WI38 (cell line): ENCODE results near the gene GSE1.
A peak's percentile ranks its signal among the peaks of the same experiment; 100 is the strongest.

ENCODE experiments used
- H3K4me3 ChIP-seq: 2 replicates; pipeline ENCODE4 v1.5.1; 2011; ENCODE audit warnings: low read depth, mild to moderate bottlenecking, control low read depth, low read length
- TF ChIP-seq, protein P1 (sequence below): IDR thresholded peaks from 2 replicates; pipeline ENCODE4 v1.5.1; 2012; ENCODE audit warnings: low read depth, mild to moderate bottlenecking, control low read depth, low read length

Gene GSE1

DNA sequence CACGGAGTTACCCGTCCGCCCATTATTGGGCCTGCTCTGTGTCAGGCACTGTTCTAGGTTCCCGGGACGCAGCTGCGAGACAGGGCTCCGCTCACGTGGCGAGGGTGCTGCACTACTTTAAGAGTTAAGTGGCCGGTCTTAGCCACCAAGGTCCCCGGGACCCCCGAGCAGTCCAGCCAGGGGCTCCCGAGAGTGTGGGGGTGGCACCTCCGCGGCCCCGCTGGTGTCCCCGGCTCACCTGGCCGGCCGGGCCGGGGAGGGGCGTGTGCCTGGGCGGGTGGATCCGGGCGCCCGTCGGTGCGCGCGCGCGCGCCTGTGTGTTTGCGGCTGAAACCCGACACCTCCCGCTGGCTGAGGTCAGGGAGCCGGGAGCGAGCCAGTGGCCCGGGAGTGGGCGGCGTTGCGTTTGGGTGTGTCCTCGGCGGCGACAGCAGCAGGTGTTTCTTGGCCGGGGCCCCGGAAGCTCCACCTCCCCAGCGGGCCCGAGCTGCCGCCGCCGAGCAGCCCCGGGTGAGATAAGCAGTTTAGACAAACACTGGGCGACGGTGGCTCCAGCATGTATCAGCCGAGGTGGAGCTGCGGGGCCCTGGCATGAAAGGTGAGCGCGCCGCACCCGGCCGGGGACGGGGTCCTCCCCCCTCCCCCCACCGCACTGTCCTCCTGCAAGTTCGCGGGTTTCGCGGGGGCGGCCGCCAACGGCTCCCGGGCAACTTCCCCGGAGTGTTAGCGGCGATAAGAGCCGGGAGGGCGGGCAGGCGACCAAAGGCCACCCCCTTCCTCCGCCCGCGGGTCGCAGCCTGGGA is at the start of gene GSE1:
TSS of gene GSE1 (plus strand) at position 522 of the 803 bp plus-strand sequence. CDS start at position 592, 70 bp downstream.
- H3K4me3 ChIP-seq: peak within 1 kb of the TSS; percentile 63
- TF ChIP-seq, protein P1, sequence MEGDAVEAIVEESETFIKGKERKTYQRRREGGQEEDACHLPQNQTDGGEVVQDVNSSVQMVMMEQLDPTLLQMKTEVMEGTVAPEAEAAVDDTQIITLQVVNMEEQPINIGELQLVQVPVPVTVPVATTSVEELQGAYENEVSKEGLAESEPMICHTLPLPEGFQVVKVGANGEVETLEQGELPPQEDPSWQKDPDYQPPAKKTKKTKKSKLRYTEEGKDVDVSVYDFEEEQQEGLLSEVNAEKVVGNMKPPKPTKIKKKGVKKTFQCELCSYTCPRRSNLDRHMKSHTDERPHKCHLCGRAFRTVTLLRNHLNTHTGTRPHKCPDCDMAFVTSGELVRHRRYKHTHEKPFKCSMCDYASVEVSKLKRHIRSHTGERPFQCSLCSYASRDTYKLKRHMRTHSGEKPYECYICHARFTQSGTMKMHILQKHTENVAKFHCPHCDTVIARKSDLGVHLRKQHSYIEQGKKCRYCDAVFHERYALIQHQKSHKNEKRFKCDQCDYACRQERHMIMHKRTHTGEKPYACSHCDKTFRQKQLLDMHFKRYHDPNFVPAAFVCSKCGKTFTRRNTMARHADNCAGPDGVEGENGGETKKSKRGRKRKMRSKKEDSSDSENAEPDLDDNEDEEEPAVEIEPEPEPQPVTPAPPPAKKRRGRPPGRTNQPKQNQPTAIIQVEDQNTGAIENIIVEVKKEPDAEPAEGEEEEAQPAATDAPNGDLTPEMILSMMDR: no peak

DNA sequence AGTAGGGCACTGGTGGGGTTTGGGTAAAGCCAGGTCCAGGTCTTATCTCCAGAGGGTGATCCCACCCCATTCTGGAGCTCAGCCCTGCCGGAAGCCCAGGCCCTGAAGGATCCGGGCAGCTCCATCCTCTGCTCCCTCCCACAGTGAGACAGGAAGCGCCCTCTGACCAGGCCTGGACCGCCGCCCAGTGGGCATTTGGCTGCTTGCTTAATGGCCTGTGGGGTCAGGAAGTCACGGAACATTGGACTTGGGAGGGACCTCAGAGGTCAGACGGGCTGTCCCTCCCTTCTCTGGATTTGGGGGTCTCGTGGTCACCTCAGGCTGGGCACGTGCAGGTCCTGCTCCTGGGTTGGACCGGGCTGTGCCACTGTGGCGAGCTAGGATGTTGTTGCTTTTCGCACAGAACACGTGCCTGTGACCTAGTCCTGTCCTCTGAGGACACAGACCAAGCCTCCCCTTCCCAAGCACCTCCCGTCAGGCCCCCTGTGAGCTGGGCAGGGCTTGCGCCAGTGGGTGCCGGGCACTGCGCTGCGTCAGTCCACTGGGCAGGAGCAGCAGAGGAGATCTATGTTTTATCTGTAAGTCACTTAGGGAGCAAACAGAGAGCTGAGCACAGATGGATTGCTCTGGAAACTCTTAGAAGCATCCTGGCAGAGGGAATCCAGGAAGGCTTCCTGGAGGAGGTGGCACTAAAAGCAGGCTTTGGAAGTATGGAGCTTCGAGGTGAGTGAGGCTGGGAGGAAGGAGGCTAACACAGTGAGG is 49.4 kb upstream of the GSE1 start:
- TF ChIP-seq, protein P1: peak; percentile 16; the same call in 1 of the 2 replicates
- H3K4me3 ChIP-seq: no peak overlapping the region

DNA sequence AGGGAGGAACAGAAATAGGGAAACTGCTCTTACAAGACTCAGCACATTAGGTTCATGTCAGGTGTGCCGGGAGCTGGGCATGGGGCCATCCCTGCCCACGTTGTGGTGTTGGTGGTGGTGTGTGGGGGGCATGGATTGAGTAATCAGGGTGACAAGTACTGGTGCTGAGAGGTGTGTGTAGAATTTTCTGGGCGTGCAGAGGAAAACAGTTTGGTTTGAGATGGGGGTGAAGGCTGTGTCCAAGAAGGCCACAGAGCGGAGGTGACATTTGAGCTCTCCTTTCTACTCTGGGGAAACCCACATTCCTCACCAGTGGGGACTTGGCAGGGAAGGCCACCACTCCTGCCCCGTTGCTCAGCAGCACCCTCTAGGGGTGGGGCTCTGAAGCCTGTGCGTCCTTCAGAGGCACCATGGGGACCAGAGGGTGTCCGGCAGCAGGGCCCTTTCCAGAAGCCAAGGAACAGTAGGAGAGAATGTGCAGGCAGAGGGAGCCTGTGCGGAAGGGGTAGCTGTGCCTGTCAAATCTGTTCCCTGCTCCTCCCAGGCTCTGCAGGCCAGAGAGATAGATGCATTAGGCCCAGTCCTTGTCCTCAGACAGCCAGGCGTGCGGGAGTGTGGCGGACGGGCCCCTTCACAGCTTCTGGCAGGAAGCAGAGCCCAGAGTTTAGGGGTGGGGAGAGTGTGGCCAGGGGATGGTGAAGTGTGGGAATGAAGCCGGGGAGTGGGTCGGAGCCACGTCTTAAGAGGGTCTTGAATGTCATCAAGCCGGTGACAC is 48.7 kb upstream of the GSE1 start:
- TF ChIP-seq, protein P1: peak; percentile 62

DNA sequence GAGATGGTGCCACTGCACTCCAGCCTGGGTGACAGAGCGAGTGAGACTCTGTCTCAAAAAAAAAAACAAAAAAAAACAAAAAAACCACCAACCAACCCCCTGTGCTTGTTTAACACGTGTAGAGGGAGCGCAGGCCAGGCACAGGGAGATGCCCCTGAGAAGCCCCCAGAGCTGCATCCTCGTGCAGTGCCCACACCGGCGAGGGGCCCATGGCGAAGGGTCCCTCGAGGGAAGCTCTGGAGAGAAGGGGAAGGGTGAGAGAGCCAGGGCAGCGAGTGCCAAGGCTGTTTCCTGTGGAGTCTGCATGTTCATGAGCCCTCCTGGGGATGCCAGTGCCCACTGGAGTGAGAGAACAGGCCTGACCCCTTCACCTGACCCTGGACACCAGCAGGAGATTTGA is 47.8 kb upstream of the GSE1 start:
- TF ChIP-seq, protein P1: no peak
- no peak overlapping the region for H3K4me3 ChIP-seq

More for the DNA sequence above, 48.7 kb upstream of the GSE1 start:
- H3K4me3 ChIP-seq: no peak overlapping the region

DNA sequence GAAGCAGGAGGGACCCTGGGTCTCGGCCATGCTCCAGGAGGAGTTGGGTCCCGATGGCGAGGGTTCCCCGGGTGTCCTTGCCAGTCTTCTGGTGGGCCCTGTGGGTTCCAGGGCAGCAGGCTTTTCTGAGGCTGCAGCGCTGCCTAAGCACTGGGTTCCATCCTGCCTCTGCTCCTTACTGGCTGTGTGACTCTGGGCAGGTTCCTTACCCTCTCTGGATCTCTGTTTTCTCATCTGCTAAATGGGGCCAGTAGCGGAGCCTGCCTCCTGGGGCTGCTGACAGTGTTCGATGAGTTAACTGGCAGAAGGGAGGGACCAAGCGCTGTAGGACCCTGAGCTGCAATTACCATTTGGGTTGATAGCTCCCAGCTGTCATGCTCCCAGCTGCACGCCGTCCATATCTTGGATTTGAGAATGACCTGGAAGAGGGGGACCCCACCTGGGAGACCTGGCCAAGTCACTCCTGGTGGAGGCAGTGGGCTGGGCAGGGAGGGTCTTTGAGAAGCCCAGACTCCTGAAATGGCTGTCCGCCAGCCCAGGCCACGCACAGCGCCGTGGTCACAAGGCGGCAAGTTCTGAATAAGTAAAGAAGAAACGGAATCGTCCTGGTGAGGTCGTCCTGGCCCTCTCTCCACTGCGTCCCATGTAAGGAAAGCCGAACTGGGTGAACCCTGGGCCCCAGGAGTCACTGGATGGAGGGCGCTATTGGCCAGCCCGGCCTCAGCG is 47.2 kb upstream of the GSE1 start:
- TF ChIP-seq, protein P1: no peak
- H3K4me3 ChIP-seq: no peak overlapping the region

DNA sequence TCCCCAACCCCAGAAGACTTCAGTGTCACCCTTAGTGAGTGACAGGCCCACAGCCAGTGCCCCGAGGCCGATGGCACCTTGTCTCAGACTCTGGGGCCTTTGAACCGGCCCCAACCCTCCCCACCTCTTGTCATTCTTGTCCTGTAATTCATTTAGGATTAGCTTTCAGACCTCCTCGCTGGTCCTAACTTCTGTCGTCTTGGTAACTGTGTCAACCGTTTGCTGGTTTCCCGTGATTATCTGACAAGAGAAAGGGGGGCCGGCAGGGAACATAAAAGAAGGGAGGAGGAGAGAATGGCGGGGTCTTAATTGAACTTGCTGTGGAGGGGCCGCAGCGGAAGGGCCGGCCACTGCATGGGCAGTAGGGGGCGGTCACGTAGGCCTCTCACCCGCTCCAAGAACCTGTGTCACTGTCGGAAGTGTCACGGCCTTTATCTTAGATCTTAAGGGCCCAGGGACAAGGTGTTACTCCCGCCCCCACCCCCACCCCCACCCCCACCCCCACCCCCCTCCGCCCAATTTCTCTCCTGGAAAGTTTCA is 46.5 kb upstream of the GSE1 start:
- TF ChIP-seq, protein P1: no peak
- H3K4me3 ChIP-seq: no peak overlapping the region
